Measurements from ENCODE around the gene CGNL1.

The CGNL1 gene

DNA sequence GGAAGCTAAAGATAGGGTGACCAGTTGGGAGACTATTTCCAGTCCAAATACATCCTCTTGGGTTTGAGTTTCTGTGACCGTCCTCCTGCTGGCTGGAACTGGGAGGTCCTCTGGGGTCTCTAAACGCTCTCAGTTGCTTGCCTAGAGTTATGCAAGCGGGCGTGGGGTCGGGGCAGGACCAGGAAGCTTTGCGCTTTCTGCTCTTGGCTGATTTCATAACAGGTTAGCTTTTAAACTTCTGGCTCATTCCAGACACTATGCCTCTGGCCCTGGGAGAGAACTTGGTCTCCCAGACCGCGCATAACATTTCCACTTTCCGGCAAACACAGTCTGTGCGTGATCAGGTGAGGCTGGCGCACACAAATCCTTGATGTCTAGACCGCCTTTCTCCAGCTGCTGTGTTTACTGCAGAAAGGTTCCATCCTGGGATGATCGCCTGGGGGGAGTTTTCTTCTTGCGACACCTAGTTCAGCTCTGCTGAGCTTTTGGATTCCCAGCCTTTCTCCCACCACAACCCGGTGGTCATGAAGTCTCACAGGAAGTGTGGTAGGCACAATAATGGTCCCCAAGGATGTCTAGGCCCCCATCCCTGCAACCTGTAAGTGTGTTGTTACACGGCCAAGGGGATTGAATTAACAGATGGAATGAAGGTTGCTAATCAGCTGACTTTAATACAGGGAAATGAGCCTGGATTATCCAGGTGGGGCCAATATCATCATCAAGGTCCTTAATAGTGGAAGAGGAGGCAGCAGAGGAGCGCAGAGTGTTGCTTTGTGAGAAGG lies 23.6 kb upstream of the CGNL1 start:
- DNase-seq, result no peak

DNA sequence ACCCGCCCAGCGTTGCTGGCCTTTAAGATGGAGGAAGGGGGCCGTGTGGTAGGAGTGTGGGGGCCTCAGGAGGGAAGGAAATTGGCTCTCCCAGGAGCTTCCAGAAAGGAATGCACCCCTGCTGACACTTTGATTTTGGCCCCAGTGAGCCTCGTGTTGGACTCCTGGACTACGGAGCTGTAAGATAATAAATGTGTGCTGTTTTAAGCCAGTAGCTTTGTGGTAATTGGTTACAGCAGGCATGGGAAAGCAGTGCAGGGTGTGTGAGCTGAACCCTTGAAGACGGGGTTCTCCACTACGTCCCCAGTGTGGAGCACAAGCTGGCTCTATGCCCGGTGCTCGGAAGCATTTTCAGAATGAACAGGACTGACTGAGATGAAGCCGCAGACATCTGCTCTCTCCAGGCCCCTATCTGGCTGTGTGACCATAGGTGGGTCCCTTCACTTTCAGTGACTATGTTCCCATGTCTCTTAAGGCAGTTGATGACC lies 22.9 kb upstream of the CGNL1 start:
- no peak for DNase-seq

DNA sequence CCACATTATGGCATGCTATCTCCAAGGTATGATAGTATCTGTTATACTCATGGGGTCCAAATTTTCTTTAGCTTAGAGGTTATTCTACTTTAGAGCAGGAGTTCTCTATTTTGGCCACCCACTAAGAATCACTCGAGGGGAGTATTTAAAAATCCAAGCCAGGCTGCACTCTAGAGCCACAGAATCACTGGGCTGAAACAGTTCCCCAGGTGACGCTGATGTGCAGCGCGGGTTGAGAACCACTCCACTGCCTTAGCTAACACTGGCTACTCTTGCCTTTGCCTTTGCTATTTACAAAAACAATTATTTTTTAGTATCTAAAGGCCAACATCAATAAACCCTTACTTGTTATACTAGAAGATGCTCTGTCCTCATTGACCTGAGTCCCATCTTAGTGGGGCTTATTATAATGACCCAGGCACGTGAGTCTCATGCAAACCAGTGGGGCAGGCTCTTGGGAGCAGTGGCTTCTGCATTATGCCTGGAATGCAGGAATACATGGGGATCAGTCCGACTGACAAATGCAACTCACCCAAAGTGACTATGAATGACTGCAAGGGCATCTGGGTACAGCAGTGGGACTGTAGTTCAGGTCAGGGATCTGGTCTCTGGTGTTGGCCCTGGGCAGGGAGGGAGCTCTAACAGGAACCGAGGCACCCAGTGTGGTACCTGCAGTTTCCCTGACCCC lies 21.7 kb upstream of the CGNL1 start:
- DNase-seq, result no peak

DNA sequence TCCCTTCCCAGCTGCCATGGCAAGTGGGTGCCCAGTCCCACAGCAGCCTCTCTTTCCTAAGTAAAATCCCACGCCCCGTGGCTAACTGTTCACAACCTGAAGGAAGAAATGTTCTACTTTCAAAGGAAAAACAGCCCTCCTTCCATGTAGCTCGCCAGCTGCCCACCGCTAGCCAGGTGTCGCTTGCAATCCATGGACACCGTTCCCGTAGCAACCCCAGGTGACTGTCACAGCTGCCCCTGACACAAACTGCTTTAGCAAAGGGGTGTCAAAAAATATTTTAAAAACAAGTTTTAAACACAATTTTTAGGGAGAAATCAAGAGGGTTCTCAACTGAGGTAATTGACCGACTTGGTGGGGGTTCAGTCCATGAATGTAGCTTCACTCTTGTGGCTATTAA lies 21.0 kb upstream of the CGNL1 start:
- DNase-seq, result no peak

- DNase-seq, result no peak
These were observed 20.1 kb upstream of the CGNL1 start for GRCh38 chr15:57356178-57356577.

DNA sequence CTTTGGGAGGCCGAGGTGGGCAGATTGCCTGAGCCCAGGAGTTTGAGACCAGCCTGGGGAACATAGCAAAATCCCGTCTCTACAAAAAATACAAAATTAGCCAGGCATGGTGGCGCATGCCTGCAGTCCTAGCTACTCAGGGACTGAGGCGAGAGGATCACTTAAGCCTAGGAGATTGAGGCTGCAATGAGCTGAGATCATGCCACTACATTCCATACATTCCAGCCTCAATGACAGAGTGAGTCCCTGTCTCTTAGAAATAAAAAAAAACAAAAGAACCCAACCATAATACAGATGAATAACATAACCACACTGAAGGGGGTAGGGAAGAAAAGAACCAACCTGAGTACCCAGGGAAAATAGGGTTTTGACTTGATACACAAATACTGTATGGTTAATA lies 19.7 kb upstream of the CGNL1 start:
- no peak for DNase-seq

DNA sequence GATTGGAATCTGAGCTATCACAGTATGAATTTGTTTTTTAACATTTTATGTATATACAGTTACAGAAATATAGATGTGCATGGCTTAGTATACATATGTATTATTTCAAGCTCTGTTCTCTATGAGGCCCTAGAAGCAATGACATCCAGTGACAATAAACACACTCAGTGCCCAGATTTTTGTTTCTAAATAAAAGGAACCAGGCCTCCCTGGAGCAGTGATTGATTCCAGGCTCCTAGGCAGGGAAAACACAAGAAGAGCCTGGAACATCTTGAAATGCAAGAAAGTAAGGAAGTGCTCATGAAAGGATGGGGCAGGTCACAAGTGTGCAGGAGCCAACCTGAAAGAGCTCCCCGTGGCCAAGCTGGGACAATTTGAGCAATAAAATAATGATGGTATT lies 18.5 kb upstream of the CGNL1 start:
- no peak for DNase-seq

GRCh38 chr15:57358571-57358970 lies 17.7 kb upstream of the CGNL1 start:
- no peak for DNase-seq

GRCh38 chr15:57363661-57364060 lies 12.6 kb upstream of the CGNL1 start:
- DNase-seq, result no peak

DNA sequence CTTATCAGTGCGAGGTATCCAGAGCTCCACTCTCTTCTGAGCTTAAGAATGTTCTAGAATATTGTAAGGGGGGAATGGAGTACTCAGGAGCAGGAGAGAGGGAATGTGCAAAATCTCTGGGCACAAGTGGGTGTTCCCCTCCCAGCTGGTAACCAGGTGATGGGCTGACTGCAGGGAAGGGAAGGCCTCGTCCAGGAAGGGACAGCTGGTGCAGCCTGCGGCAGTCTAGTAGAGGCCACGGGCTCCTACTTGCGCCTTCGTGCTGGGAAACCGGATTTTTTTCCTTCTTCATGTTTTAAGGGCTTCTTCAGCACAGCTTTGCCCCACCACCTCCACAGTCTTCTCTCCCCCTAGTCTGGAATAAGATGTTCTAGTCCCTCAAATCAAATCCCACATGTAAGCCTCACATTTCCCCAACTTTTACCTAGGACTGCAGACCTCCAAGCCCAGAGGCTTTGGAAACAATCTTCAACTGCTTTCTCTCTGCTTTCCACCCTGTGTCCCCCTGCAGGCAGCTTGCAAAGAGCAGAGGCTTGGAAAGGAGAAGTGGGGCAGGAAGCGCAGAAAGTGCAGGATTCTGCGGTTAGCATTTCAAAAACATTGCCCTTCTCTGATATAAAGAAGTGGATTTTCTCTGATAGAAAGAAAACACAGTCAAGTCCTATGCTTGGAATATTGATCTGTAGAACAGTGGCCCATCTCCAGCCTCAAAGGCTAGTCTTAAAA lies 11.9 kb upstream of the CGNL1 start:
- no peak for DNase-seq

DNA sequence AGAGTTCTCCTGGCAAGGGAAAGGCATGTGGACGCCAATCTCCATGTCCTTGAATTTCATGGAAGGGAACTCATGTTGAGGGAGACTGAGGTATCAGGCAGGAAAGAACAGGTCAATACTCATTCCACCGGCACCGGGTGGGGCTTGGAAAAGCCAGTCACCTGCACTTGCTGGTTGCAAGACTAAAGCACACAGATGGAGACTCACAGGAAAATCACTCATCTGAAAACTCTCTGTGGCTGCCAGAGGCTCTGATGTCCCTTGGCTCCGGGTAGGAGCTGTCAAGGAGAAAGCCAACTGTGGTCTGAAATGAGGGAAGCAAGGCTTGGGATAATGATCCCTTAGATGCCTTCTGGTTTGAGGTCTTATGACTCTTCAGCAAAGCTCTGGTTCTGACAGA lies 8.7 kb upstream of the CGNL1 start:
- no peak for DNase-seq

GRCh38 chr15:57370929-57371328 lies 5.4 kb upstream of the CGNL1 start:
- DNase-seq, result no peak

DNA sequence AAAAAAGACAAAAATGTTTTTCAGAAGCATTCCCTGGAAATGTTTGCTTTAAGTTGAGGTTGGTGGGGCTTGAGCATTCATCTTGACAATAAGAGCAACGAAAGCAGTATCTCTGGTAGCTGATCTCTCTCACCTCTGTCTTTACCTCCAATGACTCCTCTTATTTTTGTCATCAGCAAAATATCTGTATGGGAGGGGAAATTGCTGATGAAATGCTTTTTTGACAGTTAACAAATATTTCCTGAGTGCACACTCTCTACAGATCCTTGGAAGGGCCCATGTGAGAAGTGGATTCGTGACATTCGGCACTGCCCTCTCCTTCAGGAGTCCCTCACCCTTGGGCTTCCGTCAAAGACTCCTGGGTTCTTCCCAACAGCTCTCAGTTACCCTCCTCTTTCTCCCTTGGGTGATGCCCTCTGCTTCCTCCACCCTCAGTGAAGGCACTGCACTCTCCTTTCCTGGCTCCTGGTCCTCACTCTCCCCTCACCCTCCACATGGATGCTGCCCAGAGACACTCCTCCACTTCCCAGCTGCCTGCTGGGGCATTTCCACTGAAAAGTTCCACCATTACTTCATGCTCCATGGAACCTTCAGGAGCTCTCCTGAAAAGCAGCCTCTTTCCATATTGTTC lies 2.9 kb upstream of the CGNL1 start:
- DNase-seq, result no peak

DNA sequence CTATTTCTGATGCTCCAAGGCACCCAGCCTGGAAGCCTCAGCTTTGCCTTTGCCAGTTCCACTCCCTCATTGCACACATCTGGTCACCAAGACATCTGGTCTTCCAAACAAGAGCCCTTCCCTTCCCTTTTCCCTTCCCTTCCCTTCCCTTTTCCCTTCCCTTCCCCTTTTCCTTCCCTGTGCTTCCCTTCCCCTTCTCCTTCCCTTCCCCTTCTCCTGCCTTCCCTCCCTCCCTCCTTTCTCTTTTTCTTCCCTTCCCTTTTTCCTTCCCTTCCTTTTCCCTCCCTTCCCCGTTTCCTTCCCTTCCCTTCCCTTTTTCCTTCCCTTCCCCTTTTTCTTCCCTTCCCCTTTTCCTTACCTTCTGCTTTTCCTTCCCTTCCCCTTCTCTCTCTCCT lies 2.4 kb upstream of the CGNL1 start:
- no peak for DNase-seq

DNA sequence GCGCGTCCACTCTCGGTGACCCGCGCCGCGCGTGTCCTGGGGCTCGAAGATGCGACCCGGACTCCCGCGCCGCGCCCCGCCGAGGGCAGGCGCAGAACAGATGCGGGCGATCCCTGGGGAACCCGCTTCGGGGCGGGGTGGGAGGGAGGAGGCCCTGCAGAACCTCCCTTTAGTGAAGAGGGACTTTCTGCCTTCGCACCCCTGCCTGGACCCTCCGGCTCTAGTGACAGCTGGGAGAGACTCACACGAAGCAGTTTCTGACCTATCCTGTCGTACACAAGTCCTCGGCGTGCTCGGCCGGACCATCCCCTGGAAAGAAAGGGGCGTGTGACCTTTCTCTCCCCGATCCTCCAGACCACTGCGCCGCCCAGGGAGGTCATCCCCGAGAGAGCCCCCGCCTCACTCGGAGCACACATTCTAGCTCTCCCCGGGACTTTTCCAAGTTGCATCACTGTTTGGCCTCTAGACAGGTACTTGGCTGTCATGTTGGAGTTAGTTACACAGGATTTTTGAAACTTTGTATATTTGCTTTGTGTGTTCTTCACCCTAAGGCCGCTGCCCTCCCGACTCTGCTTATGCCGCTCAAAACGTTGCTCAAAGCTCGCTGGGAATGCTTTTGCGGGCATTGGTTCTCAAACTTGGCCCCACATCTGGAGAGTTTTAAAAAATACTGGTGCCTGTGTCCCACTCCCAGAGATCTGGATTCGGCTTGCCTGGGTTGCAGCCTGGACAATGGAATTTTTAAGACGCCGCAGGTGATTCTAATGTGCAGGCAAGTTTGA lies 582 bp downstream of the CGNL1 start:
- DNase-seq, result no peak

DNA sequence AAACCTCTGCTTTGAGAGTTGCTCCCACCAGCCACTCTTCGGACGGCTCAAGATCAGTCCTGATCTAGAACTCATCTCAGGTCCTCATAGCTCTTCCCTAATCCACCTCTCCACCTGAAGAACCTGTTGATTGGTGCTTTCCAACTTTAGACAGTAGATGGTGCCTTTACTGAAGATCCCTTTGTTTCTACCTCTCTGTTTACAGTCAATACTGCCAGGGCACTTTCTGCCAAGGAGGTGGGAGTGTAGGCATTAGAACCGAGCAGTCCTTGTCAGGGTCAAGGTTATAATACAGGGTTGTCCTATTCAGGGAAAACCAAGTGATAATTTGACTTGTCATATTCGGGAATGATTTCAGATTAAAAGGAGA lies 1.2 kb downstream of the CGNL1 start:
- DNase-seq, result no peak

DNA sequence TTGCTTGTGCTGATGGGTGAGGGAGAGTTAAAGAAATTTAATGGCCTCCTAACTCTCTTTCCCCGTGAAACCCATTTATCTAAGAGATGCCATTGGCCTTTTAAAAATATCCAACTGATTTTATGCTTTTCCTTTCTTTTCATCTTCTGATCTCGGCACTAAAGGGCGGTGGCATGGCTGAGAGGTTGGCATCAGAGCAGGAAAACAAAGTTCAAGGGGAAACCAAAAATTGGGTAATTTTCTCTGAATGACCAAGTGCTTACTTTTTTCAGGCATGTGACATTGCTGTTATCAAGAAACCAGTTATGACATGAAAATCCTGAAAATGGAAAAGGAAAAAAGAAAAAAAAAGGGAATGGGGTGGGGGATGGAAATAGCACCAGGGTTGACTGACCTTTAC lies 3.2 kb downstream of the CGNL1 start:
- no peak for DNase-seq

- DNase-seq, result no peak
These were observed 4.5 kb downstream of the CGNL1 start for GRCh38 chr15:57380854-57381253.

DNA sequence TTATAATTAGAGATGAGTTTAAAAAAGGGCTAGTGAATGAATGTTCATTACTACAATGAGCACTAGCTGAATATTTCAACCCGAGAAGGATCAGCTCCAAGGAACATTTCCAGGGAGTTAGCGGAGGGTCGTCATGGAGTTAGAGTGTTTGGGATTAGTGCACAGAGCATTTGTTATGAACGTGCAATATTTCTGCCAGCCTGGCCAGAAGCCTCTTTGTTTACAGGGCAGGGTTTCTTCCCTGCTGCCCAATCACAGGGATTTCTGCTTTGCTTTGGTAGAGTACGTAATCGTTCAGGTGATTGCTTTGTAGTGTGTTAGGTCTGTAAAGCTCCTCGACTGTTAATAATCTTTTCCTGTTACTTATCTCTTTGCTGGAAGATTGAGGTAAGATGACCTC lies 5.9 kb downstream of the CGNL1 start:
- DNase-seq, result no peak

- no peak for DNase-seq
These were observed 6.7 kb downstream of the CGNL1 start for GRCh38 chr15:57382969-57383368.

DNA sequence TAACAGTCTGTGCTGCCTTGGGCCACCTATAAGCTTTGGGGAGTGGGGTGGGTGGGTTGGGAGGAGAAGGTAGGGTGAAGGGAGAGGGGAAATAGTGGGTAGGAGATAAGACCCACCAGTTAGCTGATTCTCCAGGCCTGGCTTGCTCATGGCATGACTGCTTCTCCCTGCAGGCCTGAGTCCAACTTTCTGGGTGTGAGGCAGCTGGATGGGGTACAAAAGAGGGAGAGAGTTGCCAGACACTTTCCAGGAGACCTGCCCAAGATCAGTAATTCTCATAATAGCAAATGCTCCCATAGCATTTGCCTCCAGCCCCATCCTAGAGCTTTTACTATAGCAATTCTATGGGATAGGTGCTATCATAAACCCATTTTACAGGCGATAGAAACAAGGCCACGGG lies 7.7 kb downstream of the CGNL1 start:
- no peak for DNase-seq

DNA sequence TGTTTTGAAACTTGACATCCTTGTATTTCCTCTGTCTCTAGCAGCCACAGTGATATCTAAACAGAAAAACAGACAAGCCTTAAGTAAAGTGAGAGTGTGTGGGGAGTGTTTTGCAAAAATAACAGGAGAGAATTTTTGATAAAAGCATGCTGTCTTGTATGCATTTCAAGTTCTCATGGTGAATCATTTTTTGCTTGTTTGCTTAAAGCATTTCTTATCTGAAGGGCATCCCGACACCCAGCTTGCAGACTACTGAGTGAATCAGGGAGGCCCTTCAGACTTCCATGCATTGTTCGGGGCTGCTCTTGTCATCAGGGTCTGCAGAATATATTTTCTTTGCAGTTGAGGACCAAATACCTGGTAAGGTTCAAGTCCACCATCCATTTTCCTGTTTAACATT lies 8.5 kb downstream of the CGNL1 start:
- DNase-seq, result no peak

- no peak for DNase-seq
These were observed 9.7 kb downstream of the CGNL1 start for GRCh38 chr15:57385923-57386390.
